DOHH2 (cell line): ENCODE results near the gene CNGA4.

Experiments
- H3F3A ChIP-seq: fragments of 200-600 bp; sonication (generic), shearing (Covaris generic); 2 replicates; pipeline ENCODE4 v1.6.0; 2016; ENCODE audit warnings: antibody characterized with exemption, mild to moderate bottlenecking; ENCODE audit not compliant: control insufficient read depth, insufficient read depth
- H3K27ac ChIP-seq: fragments of 200-600 bp; sonication (generic); 2 replicates; pipeline ENCODE4 v1.5.1; 2014; ENCODE audit warnings: low read depth, mild to moderate bottlenecking, low read length, moderate library complexity
- H3K27me3 ChIP-seq: fragments of 200-600 bp; sonication (generic); 2 replicates; pipeline ENCODE4 v1.6.1; 2014; ENCODE audit warnings: mild to moderate bottlenecking, low read length, mixed read lengths; ENCODE audit not compliant: control insufficient read depth
- H3K36me3 ChIP-seq: fragments of 200-600 bp; sonication (generic); 2 replicates; pipeline ENCODE4 v1.6.1; 2014; ENCODE audit warnings: mild to moderate bottlenecking, low read length, moderate library complexity, mixed read lengths; ENCODE audit not compliant: control insufficient read depth
- H3K4me1 ChIP-seq: fragments of 200-600 bp; sonication (generic); 2 replicates; pipeline ENCODE4 v1.6.1; 2014; ENCODE audit warnings: mild to moderate bottlenecking, low read length, mixed read lengths; ENCODE audit not compliant: control insufficient read depth
- H3K4me2 ChIP-seq: fragments of 200-600 bp; sonication (generic); 2 replicates; pipeline ENCODE4 v1.6.0; 2014; ENCODE audit warnings: mild to moderate bottlenecking, low read length, moderate library complexity
- H3K4me3 ChIP-seq: fragments of 200-600 bp; sonication (generic); 2 replicates; pipeline ENCODE4 v1.5.1; 2014; ENCODE audit warnings: mild to moderate bottlenecking, low read length, mixed read lengths
- H3K79me2 ChIP-seq: fragments of 200-600 bp; sonication (generic); 2 replicates; pipeline ENCODE4 v1.6.1; 2014; ENCODE audit warnings: mild to moderate bottlenecking, low read length, mixed read lengths; ENCODE audit not compliant: control insufficient read depth
- H3K9me2 ChIP-seq: fragments of 200-600 bp; sonication (generic); replicated peaks from 2 replicates; pipeline ENCODE4 v1.6.1; 2014; ENCODE audit warnings: mild to moderate bottlenecking, low read length, mixed read lengths; ENCODE audit not compliant: control insufficient read depth
- H3K9me3 ChIP-seq: fragments of 200-600 bp; sonication (generic); 2 replicates; pipeline ENCODE4 v1.6.1; 2014; ENCODE audit warnings: antibody characterized with exemption, low read length, mixed read lengths; ENCODE audit not compliant: control insufficient read depth, insufficient read depth
- H4K20me1 ChIP-seq: fragments of 200-600 bp; sonication (generic); 2 replicates; pipeline ENCODE4 v1.6.0; 2014; ENCODE audit warnings: low read depth, mild to moderate bottlenecking, antibody characterized with exemption, low read length, moderate library complexity; ENCODE audit not compliant: control insufficient read depth, insufficient read depth
- EZH2phosphoT487 ChIP-seq: fragments of 200-600 bp; sonication (generic); IDR thresholded peaks from 2 replicates; pipeline ENCODE4 v1.6.1; 2017; ENCODE audit warnings: borderline replicate concordance, mild to moderate bottlenecking, antibody characterized with exemption, low read length, moderate library complexity, mixed read lengths
- TF ChIP-seq, protein P1 (sequence below): fragments of 200-600 bp; sonication (generic); IDR thresholded peaks from one replicate; pipeline ENCODE4 v1.5.1; 2014; ENCODE audit warnings: antibody characterized with exemption, mild to moderate bottlenecking, low read depth, low read length; ENCODE audit not compliant: poor library complexity, severe bottlenecking

The CNGA4 gene

DNA sequence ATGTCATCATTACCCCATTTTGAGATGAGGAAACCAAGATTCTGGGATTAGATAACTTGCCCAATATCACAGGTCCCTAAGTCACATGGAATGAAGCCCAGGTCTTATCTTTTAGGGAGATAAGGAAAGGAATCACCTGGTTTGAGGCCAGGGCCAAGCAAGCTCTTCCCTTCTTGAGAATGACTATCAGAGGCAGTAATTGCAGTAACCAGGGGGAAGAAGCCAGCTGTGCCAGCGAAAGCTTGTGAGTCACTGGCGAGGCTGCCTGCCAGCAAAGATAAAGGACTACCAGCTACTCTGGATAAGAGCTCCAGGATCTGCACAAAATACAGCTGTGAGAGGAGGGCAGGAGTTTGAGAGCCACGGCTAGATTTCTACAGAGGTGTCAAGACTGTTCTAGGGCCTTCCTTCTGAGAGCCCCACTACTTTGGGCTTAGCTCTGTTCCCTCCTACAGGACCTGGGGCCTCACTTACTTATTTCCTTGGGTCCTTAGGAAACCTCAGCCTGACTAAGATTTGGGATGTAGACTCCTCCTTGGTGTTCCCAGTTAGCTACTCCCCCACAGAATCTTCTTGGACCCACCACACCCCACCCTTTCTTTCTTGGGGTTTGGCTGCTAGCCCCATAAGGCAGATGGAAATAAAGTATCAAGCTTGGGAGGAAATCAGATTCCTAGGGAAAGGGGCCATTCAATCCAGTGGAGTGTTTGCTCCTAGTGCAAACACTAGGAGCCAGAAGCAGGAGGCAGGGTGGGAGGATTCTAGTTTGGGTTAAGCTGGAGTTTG, 11.1 kb downstream of the CNGA4 start:
- Histone ChIP-seq H3K27me3 (peaks cover 6% of the 10 kb centered on the region; the same call in 1 of the 2 replicates), H3K27ac (no peak overlapping the region), H3K4me2 (no peak overlapping the region), H3K9me3 (no peaks in the 10 kb centered on the region), H3K4me1 (no peaks in the 10 kb centered on the region), H3K9me2 (no peaks in the 10 kb centered on the region), H3K36me3 (no peaks in the 10 kb centered on the region), H3K79me2 (no peaks in the 10 kb centered on the region), H3K4me3 (no peak overlapping the region), H3F3A (no peaks in the 10 kb centered on the region), H4K20me1 (no peaks in the 10 kb centered on the region)
- TF ChIP-seq, protein P1, sequence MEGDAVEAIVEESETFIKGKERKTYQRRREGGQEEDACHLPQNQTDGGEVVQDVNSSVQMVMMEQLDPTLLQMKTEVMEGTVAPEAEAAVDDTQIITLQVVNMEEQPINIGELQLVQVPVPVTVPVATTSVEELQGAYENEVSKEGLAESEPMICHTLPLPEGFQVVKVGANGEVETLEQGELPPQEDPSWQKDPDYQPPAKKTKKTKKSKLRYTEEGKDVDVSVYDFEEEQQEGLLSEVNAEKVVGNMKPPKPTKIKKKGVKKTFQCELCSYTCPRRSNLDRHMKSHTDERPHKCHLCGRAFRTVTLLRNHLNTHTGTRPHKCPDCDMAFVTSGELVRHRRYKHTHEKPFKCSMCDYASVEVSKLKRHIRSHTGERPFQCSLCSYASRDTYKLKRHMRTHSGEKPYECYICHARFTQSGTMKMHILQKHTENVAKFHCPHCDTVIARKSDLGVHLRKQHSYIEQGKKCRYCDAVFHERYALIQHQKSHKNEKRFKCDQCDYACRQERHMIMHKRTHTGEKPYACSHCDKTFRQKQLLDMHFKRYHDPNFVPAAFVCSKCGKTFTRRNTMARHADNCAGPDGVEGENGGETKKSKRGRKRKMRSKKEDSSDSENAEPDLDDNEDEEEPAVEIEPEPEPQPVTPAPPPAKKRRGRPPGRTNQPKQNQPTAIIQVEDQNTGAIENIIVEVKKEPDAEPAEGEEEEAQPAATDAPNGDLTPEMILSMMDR, result no peak
- TF ChIP-seq EZH2phosphoT487, result no peak

DNA sequence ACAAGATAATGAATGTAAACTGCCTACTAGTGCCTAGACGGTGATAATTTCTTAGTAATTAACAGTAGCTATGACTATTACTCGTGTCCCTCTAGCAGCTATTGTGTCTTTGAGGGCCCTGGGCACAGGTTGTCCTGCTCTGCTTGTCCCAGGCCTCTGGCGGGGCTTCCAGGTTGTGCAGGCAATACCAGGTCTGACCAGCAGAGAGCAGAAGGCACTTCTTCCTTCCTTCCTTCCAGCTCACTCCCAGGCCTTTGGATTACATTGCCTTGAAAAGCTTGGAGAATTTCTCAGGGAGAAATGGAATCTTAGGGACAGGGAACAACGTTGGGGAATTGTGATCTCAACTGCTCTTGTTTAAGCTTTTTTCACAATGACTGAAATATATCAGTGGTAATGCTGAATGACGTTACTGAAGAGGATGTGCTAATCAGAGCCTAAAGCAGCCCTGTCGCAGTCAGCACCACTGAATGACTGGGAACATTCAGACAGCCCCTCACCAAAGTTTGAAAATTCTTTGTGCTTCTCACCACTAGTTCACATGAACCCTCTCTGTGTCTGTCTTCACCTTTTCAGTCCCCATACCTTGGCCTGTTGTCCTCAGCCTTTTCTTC, 12.3 kb downstream of the CNGA4 start:
- Histone ChIP-seq H3F3A (no peaks in the 10 kb centered on the region), H3K27me3 (peaks cover 14% of the 10 kb centered on the region; the same call in 1 of the 2 replicates), H3K36me3 (no peaks in the 10 kb centered on the region), H3K79me2 (no peaks in the 10 kb centered on the region), H3K4me2 (no peak overlapping the region), H4K20me1 (no peaks in the 10 kb centered on the region), H3K27ac (no peak overlapping the region), H3K9me3 (no peaks in the 10 kb centered on the region), H3K4me1 (no peaks in the 10 kb centered on the region), H3K4me3 (no peak overlapping the region), H3K9me2 (no peaks in the 10 kb centered on the region)
- TF ChIP-seq EZH2phosphoT487, result no peak
- TF ChIP-seq, protein P1, result peak; percentile 83

GRCh38 chr11:6251990-6252473, 13.1 kb downstream of the CNGA4 start:
- Histone ChIP-seq H3F3A (no peaks in the 10 kb centered on the region), H3K4me3 (no peak overlapping the region), H3K9me3 (no peaks in the 10 kb centered on the region), H3K9me2 (no peaks in the 10 kb centered on the region), H3K36me3 (no peaks in the 10 kb centered on the region), H3K4me2 (no peak overlapping the region), H4K20me1 (no peaks in the 10 kb centered on the region), H3K27me3 (peaks cover 14% of the 10 kb centered on the region; the same call in 1 of the 2 replicates), H3K79me2 (no peaks in the 10 kb centered on the region), H3K4me1 (no peaks in the 10 kb centered on the region), H3K27ac (no peak overlapping the region)
- TF ChIP-seq, protein P1, result no peak
- no peak for TF ChIP-seq EZH2phosphoT487
